ENCODE measurements around the gene PARP4.
"Not testable (repeated sequence)": the region's sequence is repeated elsewhere in the genome, so short reads cannot be mapped to it uniquely, and the experiment has no call there.

PARP4 gene

DNA sequence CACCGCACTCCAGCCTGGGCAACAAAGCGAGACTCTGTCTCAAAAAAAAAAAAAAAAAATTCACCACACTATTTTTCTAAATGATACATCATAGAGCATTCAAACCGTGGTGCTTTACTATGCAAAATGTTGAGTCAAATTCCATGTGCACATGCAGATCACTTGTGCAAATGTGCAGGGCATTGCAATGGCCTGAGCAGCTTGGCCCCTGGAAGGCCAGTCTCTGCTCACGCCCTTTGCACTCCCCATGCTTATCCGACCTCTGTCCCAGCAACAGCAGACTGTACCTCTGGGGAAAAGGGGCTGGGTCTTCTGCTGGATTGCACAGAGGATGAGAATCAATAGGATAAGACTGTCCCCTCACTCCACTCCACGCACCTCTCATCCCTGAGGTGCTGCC is 58.5 kb downstream of the PARP4 start:
- TF ChIP-seq CTCF (IDR thresholded peaks at IDR 0.05; ENCODE audit: extremely low read depth, missing control alignments), result no peak
- no peak for DNase-seq (ENCODE audit: low spot score)

DNA sequence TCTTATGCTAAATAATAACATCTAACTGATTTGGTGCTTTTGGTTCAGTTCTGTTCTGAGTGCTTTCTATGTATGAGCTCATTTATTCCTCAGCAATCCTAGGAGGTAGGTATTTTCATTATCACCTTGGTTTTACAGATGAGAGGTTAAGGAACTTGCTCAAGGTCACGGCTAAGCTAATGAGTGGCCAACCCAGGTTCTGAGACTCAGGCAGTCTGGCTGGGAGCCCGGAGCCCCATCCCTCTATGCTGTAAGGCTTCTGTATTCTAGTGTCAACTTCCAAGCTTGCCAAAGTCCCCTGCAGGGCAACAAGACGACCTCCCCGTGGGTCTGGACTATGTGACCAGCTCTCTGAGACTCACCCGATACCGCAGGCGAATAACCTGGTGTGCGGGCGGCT is 60.5 kb downstream of the PARP4 start:
- DNase-seq (ENCODE audit: low spot score), result no peak
- no peak for TF ChIP-seq CTCF (IDR thresholded peaks at IDR 0.05; ENCODE audit: extremely low read depth, missing control alignments)

GRCh38 chr13:24450530-24450929 is 62.0 kb downstream of the PARP4 start:
- TF ChIP-seq CTCF (IDR thresholded peaks at IDR 0.05; ENCODE audit: extremely low read depth, missing control alignments), result no peak
- no peak for DNase-seq (ENCODE audit: low spot score)

GRCh38 chr13:24444851-24445250 is 67.7 kb downstream of the PARP4 start:
- DNase-seq (ENCODE audit: low spot score), result not testable (repeated sequence)

- DNase-seq (ENCODE audit: low spot score), result no peak
- TF ChIP-seq CTCF (IDR thresholded peaks at IDR 0.05; ENCODE audit: extremely low read depth, missing control alignments), result no peak
Measured at GRCh38 chr13:24443366-24443765, 69.2 kb downstream of the PARP4 start.

DNA sequence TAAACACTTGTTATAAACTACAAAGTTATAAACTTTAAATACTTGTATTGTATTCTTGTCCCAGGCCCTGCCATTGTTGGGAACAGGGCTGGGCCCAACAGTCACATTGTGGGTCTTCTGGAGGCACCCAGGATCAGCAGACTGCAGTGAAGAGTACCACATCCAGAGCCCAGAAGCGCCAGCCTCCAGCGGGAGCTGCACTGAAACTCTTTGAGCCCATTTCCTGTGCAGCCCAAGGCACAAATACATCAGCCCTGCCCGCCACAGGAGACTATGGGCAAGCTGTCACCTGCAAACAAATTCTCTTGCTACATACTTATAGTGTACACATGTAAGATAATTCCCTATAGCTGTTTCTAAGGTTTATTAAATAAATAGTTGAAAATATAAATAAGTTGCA is 86.5 kb downstream of the PARP4 start:
- not testable (repeated sequence) for DNase-seq (ENCODE audit: low spot score)

- not testable (repeated sequence) for DNase-seq (ENCODE audit: low spot score)
Measured at GRCh38 chr13:24419668-24420067, 92.9 kb downstream of the PARP4 start.

DNA sequence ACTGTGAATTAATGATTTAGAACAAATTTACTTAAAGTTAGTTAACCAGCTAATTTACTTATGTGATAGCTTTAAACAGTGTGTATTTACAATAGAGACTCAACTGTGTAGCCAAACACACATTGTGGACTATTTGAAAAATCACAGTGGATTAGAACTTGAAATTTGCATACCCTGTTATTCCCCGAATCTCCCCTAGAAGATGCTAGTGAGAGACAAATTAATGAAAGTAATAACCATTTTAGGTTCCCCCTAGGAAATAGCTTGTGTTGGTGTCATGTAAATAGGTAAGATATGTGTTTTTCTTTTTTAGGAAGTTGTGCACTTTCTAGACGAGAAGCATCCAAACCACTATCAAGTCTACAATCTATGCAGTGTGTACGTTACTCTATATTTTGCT is 104.7 kb downstream of the PARP4 start:
- TF ChIP-seq CTCF (IDR thresholded peaks at IDR 0.05; ENCODE audit: extremely low read depth, missing control alignments), result no peak
- DNase-seq (ENCODE audit: low spot score), result no peak

DNA sequence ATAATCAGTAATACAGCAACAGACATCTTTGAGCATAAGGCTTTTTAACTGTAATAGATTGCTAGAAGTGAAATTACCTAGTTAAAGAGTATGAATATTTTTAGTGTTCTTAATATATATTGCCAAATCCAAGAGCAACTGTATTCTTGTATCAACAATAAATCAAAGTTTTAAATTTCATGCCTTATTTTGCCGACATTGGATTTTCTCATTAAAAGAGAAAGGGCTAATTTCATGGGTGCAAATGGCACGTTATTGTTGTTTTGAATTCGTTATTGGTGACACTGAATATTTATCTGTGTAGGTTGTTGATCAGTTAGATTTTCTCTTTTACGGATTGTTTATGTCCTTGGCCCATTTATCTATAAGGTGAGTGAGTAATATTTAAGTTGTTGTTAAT is 106.1 kb downstream of the PARP4 start:
- TF ChIP-seq CTCF (IDR thresholded peaks at IDR 0.05; ENCODE audit: extremely low read depth, missing control alignments), result no peak
- DNase-seq (ENCODE audit: low spot score), result no peak
